Transverse colon (tissue), 3 donors: ENCODE data around the gene CMTR1.

Experiments used
- EP300 ChIP-seq: sonication (generic); formaldehyde crosslinking; IDR thresholded peaks from one replicate; pipeline ENCODE4 v1.6.1; 2017; ENCODE audit warnings: antibody characterized with exemption, low read depth
- POLR2A ChIP-seq: fragments of 450-650 bp; IDR thresholded peaks from one replicate; pipeline ENCODE4 v1.6.1; 2016; ENCODE audit warnings: antibody characterized with exemption, mild to moderate bottlenecking, moderate library complexity
- TF ChIP-seq, protein P1 (sequence below), 5 experiments: fragments of 200-600 bp in 3 of 5; fragments of 450-650 bp in 2 of 5; sonication (generic) in 3 of 5; IDR thresholded peaks; 1 replicate in 2 of 5; 2 replicates in 3 of 5; pipeline ENCODE4 v1.5.1; 2016 to 2017; ENCODE audit warnings: antibody characterized with exemption in 5 of 5, inconsistent platforms in 3 of 5, mild to moderate bottlenecking in 2 of 5, moderate library complexity in 1 of 5

DNA sequence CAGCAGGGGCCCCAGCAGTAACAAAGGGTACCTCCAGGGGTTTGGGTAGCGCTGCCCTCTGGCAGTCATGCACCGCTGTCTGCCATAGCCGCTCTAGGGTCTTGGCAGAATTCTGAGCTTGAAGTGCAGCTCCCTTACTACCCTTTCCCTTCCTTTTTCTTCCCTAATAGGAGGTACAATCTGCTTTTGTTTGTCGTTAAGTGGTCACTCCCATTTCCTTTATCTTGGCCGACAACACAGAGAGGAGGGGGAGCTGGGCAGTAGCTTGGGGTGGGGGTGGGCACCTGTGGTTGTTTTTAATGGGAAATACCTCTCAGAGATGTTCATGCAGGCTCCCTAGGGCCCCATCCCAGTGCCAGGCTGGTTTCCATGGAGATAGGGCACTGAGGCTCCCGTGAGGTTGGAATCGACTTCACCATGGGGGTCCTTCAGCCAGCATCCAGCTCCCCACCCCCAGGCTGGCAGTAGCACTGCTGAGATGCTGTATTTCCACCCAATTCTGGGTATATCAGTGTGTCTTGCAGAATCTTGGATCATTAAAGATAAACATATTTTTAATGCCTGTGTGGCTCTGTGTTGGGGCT is 48.0 kb downstream of the CMTR1 start:
- TF ChIP-seq, protein P1, sequence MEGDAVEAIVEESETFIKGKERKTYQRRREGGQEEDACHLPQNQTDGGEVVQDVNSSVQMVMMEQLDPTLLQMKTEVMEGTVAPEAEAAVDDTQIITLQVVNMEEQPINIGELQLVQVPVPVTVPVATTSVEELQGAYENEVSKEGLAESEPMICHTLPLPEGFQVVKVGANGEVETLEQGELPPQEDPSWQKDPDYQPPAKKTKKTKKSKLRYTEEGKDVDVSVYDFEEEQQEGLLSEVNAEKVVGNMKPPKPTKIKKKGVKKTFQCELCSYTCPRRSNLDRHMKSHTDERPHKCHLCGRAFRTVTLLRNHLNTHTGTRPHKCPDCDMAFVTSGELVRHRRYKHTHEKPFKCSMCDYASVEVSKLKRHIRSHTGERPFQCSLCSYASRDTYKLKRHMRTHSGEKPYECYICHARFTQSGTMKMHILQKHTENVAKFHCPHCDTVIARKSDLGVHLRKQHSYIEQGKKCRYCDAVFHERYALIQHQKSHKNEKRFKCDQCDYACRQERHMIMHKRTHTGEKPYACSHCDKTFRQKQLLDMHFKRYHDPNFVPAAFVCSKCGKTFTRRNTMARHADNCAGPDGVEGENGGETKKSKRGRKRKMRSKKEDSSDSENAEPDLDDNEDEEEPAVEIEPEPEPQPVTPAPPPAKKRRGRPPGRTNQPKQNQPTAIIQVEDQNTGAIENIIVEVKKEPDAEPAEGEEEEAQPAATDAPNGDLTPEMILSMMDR (IDR thresholded peaks at IDR 0.05) = no peak
- TF ChIP-seq POLR2A (no peak), EP300 (no peak)
